SK-N-MC (cell line): Measurements from ENCODE around the gene FHIP1A.

ENCODE experiments used
- EZH2 ChIP-seq: fragments of 200-600 bp; sonication (generic); IDR thresholded peaks from one replicate; pipeline ENCODE4 v1.6.1; 2017; ENCODE audit warnings: antibody characterized with exemption
- FOXP2 ChIP-seq: optimal IDR thresholded peaks from 2 replicates; pipeline ENCODE3; 2011; ENCODE audit warnings: mild to moderate bottlenecking, moderate library complexity; ENCODE audit not compliant: insufficient read depth; ENCODE audit errors: extremely low read length, control extremely low read depth
- POLR2AphosphoS5 ChIP-seq: IDR thresholded peaks from 2 replicates; pipeline ENCODE4 v1.6.1; 2012; ENCODE audit warnings: mild to moderate bottlenecking, low read depth, low read length, borderline replicate concordance

DNA sequence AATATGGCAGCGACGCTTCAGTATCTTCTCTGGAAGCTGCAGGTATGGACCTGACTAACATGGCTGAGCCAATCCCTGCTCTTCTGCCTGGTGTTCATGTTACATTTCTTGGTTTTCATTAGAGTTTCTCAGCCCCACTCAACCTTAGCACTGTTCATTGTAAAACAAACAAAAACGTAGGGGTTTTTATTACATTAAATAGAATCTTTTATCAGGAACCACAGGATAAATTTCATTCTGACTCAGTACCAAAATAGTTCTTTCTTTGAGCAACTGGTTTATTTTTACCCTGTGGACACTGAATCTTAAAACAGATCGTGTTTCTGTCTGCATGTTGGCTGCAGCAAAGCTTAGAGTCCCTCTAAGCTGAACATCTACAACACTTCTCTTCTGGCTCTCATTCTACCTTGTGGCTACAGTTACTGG, 27.1 kb downstream of the FHIP1A start:
- TF ChIP-seq EZH2 (no peak), FOXP2 (no peak), POLR2AphosphoS5 (no peak)
